Neural cell (in vitro differentiated cells): ENCODE data around the gene SLC25A39. TPM values are rescaled to one million over a fixed set of nuclear protein-coding genes. Genes with fewer than 3 reads are reported as not detected.

Source experiments
- H2AFZ ChIP-seq: fragments of 200-600, 300-800 bp; sonication (generic), shearing (Covaris generic); 2 replicates; pipeline ENCODE4 v1.6.0; 2014; ENCODE audit warnings: low read depth, mild to moderate bottlenecking, antibody characterized with exemption, low read length, moderate library complexity
- H3F3A ChIP-seq: fragments of 200-600 bp; shearing (Covaris generic); 2 replicates; pipeline ENCODE4 v1.6.1; 2016; ENCODE audit warnings: mild to moderate bottlenecking, moderate library complexity, mixed read lengths, antibody characterized with exemption, low read length; ENCODE audit not compliant: insufficient read depth, poor library complexity, severe bottlenecking
- H3K27ac ChIP-seq: fragments of 200-600, 300-800 bp; sonication (generic), shearing (Covaris generic); 2 replicates; pipeline ENCODE4 v1.5.1; 2014; ENCODE audit warnings: mild to moderate bottlenecking, low read length, moderate library complexity
- H3K27me3 ChIP-seq: fragments of 300-800, 200-600 bp; sonication (generic), shearing (Covaris generic); 2 replicates; pipeline ENCODE4 v1.6.0; 2014; ENCODE audit warnings: mild to moderate bottlenecking, low read depth, low read length, moderate library complexity; ENCODE audit not compliant: insufficient read depth
- H3K36me3 ChIP-seq: fragments of 300-800, 200-600 bp; sonication (generic), shearing (Covaris generic); 2 replicates; pipeline ENCODE4 v1.5.1; 2014; ENCODE audit warnings: mild to moderate bottlenecking, antibody characterized with exemption, low read length, moderate library complexity; ENCODE audit not compliant: insufficient read depth
- H3K4me2 ChIP-seq: fragments of 300-800, 200-600 bp; sonication (generic), shearing (Covaris generic); 2 replicates; pipeline ENCODE4 v1.6.0; 2014; ENCODE audit warnings: mild to moderate bottlenecking, low read length
- H3K4me3 ChIP-seq: fragments of 300-800, 200-600 bp; sonication (generic), shearing (Covaris generic); 2 replicates; pipeline ENCODE4 v1.5.1; 2014; ENCODE audit warnings: mild to moderate bottlenecking, low read length, moderate library complexity
- H3K79me2 ChIP-seq: fragments of 200-600 bp; shearing (Covaris generic); replicated peaks from 2 replicates; pipeline ENCODE4 v1.6.0; 2014; ENCODE audit warnings: mild to moderate bottlenecking, low read length, moderate library complexity; ENCODE audit not compliant: insufficient read depth
- H3K9ac ChIP-seq: fragments of 300-800, 200-600 bp; sonication (generic), shearing (Covaris generic); 2 replicates; pipeline ENCODE4 v1.6.1; 2016; ENCODE audit warnings: mild to moderate bottlenecking, low read length, mixed read lengths
- H3K9me2 ChIP-seq: fragments of 200-600 bp; shearing (Covaris generic); 2 replicates; pipeline ENCODE4 v1.6.1; 2016; ENCODE audit warnings: mild to moderate bottlenecking, low read length, mixed read lengths; ENCODE audit not compliant: insufficient read depth
- H3K9me3 ChIP-seq: fragments of 200-600, 300-800 bp; sonication (generic), shearing (Covaris generic); 2 replicates; pipeline ENCODE4 v1.6.1; 2016; ENCODE audit warnings: mild to moderate bottlenecking, mixed run types, low read length, moderate library complexity, mixed read lengths
- H4K20me1 ChIP-seq: fragments of 200-600 bp; shearing (Covaris generic); 2 replicates; pipeline ENCODE4 v1.6.1; 2016; ENCODE audit warnings: mild to moderate bottlenecking, mixed run types; ENCODE audit not compliant: insufficient read depth
- CTCF ChIP-seq: fragments of 450-650 bp; IDR thresholded peaks from 2 replicates; pipeline ENCODE4 v1.5.1; 2014; ENCODE audit warnings: antibody characterized with exemption, mild to moderate bottlenecking, moderate library complexity; ENCODE audit not compliant: poor library complexity, severe bottlenecking
- EP300 ChIP-seq: fragments of 450-650 bp; conservative IDR thresholded peaks from 2 replicates; pipeline ENCODE4 v1.6.1; 2014; ENCODE audit warnings: antibody characterized with exemption, mild to moderate bottlenecking, moderate library complexity; ENCODE audit not compliant: poor library complexity, severe bottlenecking
- EZH2 ChIP-seq: fragments of 200-600, 300-800 bp; shearing (Covaris generic), sonication (generic); IDR thresholded peaks from 2 replicates; pipeline ENCODE4 v1.6.1; 2014; ENCODE audit warnings: antibody characterized with exemption, low read length, borderline replicate concordance, mild to moderate bottlenecking; ENCODE audit not compliant: insufficient read depth, poor library complexity, severe bottlenecking
- MXI1 ChIP-seq: fragments of 450-650 bp; conservative IDR thresholded peaks from 2 replicates; pipeline ENCODE4 v1.6.1; 2014; ENCODE audit warnings: antibody characterized with exemption, mild to moderate bottlenecking; ENCODE audit not compliant: poor library complexity, severe bottlenecking
- POLR2AphosphoS5 ChIP-seq: IDR thresholded peaks from 2 replicates; pipeline ENCODE4 v1.6.1; 2012
- RAD21 ChIP-seq: fragments of 450-650 bp; conservative IDR thresholded peaks from 2 replicates; pipeline ENCODE4 v1.6.1; 2014; ENCODE audit warnings: antibody characterized with exemption, mild to moderate bottlenecking, moderate library complexity
- REST ChIP-seq: IDR thresholded peaks from 2 replicates; pipeline ENCODE4 v1.6.1; 2012; ENCODE audit warnings: borderline replicate concordance
- SMC3 ChIP-seq: fragments of 450-650 bp; conservative IDR thresholded peaks from 2 replicates; pipeline ENCODE4 v1.6.1; 2014; ENCODE audit warnings: antibody characterized with exemption, mild to moderate bottlenecking, moderate library complexity; ENCODE audit not compliant: poor library complexity
- TAF1 ChIP-seq: IDR thresholded peaks from 2 replicates; pipeline ENCODE4 v1.6.1; 2012; ENCODE audit warnings: low read depth
- polyA plus RNA-seq: library from polyadenylated mRNA; depleted of rRNA; stranded (reverse); fragments of >200 nt; gene quantifications from 2 replicates; pipeline ENCODE4 v1.2.3, GENCODE V29; 2014

The SLC25A39 gene
- polyA plus RNA-seq, 1 donor from 2014 or later = 73.4 TPM

- Histone ChIP-seq H3K36me3 (no peaks in the 10 kb centered on the region), H3K9ac (no peak overlapping the region), H3F3A (no peaks in the 10 kb centered on the region), H3K4me2 (no peak overlapping the region), H4K20me1 (no peaks in the 10 kb centered on the region), H3K9me3 (no peaks in the 10 kb centered on the region), H3K79me2 (no peaks in the 10 kb centered on the region), H3K4me3 (no peak overlapping the region), H3K9me2 (no peaks in the 10 kb centered on the region), H2AFZ (no peak overlapping the region), H3K27ac (no peak overlapping the region), H3K27me3 (no peaks in the 10 kb centered on the region)
- TF ChIP-seq CTCF (no peak), REST (no peak), MXI1 (no peak), EZH2 (no peak), SMC3 (no peak), POLR2AphosphoS5 (no peak), EP300 (no peak), RAD21 (no peak), TAF1 (no peak)
These were observed 26.6 kb downstream of the SLC25A39 start for GRCh38 chr17:44297975-44298374.

- Histone ChIP-seq H3K9ac (no peak overlapping the region), H2AFZ (no peak overlapping the region), H3K79me2 (no peaks in the 10 kb centered on the region), H3K9me3 (no peaks in the 10 kb centered on the region), H3K27ac (no peak overlapping the region), H3K9me2 (no peaks in the 10 kb centered on the region), H3K4me3 (no peak overlapping the region), H3K4me2 (no peak overlapping the region), H3K27me3 (no peaks in the 10 kb centered on the region), H3F3A (no peaks in the 10 kb centered on the region), H4K20me1 (no peaks in the 10 kb centered on the region), H3K36me3 (no peaks in the 10 kb centered on the region)
- TF ChIP-seq POLR2AphosphoS5 (no peak), SMC3 (no peak), EZH2 (no peak), CTCF (no peak)
These were observed 31.0 kb downstream of the SLC25A39 start for GRCh38 chr17:44293509-44294226.
